Keratinocyte (primary cell): ENCODE measurements around the gene SQOR.

Source experiments
- CTCF ChIP-seq, 3 experiments: IDR thresholded peaks in 1 of 3; conservative IDR thresholded peaks in 1 of 3; optimal IDR thresholded peaks in 1 of 3; 2 replicates in 2 of 3; 3 replicates in 1 of 3; pipeline versions ENCODE3 to v1.5.1; 2011; ENCODE audit warnings: low read length in 3 of 3, mild to moderate bottlenecking in 3 of 3, moderate library complexity in 2 of 3, control low read depth in 1 of 3, inconsistent platforms in 1 of 3; ENCODE audit not compliant: insufficient read depth in 2 of 3; ENCODE audit errors: extremely low read depth in 1 of 3
- EZH2 ChIP-seq: IDR thresholded peaks from one replicate; pipeline ENCODE4 v1.6.1; 2012; ENCODE audit warnings: inconsistent platforms, mild to moderate bottlenecking, low read length, moderate library complexity

DNA sequence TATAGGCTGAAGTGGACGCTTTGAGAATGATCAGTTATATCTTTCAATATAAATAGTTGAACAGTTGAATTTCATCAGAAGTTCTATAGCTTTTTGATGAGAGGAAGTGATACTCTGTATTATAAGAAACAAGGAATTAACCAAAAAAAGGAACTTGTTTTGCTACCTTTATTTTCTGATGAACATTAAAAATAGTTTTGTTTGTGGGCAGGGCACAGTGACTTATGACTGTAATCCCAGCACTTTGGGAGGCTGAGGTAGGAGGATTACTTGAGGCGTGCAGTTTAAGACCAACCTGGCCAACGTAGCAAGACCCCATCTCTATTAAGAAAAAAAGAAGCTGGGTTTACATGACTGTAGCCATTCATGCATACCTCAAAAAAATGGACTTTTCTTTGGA, 30.9 kb upstream of the SQOR start:
- no peak for TF ChIP-seq CTCF (optimal IDR thresholded peaks at IDR 0.05 in 1 of 3, IDR thresholded peaks at IDR 0.05 in 1 of 3, conservative IDR thresholded peaks at IDR 0.05 in 1 of 3; ENCODE audit: extremely low read depth in 1 of 3, insufficient read depth in 2 of 3, low read length in 3 of 3)
- TF ChIP-seq EZH2: no peak
